ENCODE results near the gene LGALS8.

The LGALS8 gene

GRCh38 chr1:236543065-236543669 is 19.4 kb downstream of the LGALS8 start:
- H3K9me3 ChIP-seq (ENCODE audit: severe bottlenecking): no peaks in the 10 kb centered on the region

GRCh38 chr1:236545621-236546169 is 21.9 kb downstream of the LGALS8 start:
- H3K9me3 ChIP-seq (ENCODE audit: severe bottlenecking): no peaks in the 10 kb centered on the region
- no peak overlapping the region for H3K4me3 ChIP-seq (ENCODE audit: severe bottlenecking)
- no peak overlapping the region for H3K27ac ChIP-seq (ENCODE audit: poor library complexity, severe bottlenecking)
- H3K4me1 ChIP-seq (ENCODE audit: insufficient read depth, poor library complexity, severe bottlenecking): no peaks in the 10 kb centered on the region
- no peak for DNase-seq (ENCODE audit: low spot score)
- peaks cover 78% of the 10 kb centered on the region for H3K36me3 ChIP-seq (ENCODE audit: low read depth)
- TF ChIP-seq, protein P1, sequence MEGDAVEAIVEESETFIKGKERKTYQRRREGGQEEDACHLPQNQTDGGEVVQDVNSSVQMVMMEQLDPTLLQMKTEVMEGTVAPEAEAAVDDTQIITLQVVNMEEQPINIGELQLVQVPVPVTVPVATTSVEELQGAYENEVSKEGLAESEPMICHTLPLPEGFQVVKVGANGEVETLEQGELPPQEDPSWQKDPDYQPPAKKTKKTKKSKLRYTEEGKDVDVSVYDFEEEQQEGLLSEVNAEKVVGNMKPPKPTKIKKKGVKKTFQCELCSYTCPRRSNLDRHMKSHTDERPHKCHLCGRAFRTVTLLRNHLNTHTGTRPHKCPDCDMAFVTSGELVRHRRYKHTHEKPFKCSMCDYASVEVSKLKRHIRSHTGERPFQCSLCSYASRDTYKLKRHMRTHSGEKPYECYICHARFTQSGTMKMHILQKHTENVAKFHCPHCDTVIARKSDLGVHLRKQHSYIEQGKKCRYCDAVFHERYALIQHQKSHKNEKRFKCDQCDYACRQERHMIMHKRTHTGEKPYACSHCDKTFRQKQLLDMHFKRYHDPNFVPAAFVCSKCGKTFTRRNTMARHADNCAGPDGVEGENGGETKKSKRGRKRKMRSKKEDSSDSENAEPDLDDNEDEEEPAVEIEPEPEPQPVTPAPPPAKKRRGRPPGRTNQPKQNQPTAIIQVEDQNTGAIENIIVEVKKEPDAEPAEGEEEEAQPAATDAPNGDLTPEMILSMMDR (IDR thresholded peaks at IDR 0.05; ENCODE audit: poor library complexity, severe bottlenecking): no peak
- H3K27me3 ChIP-seq (ENCODE audit: insufficient read depth, poor library complexity, severe bottlenecking): no peaks in the 10 kb centered on the region
- no peak for ATAC-seq (ENCODE audit: low read depth)

More at GRCh38 chr1:236543065-236543669, 19.4 kb downstream of the LGALS8 start:
- H3K27me3 ChIP-seq (ENCODE audit: insufficient read depth, poor library complexity, severe bottlenecking): no peaks in the 10 kb centered on the region
- H3K36me3 ChIP-seq (ENCODE audit: low read depth): peaks cover 68% of the 10 kb centered on the region
- no peaks in the 10 kb centered on the region for H3K4me1 ChIP-seq (ENCODE audit: insufficient read depth, poor library complexity, severe bottlenecking)
- ATAC-seq (ENCODE audit: low read depth): no peak
- H3K27ac ChIP-seq (ENCODE audit: poor library complexity, severe bottlenecking): no peak overlapping the region
- TF ChIP-seq, protein P1 (IDR thresholded peaks at IDR 0.05; ENCODE audit: poor library complexity, severe bottlenecking): no peak
- no peak for DNase-seq (ENCODE audit: low spot score)
- H3K4me3 ChIP-seq (ENCODE audit: severe bottlenecking): no peak overlapping the region

DNA sequence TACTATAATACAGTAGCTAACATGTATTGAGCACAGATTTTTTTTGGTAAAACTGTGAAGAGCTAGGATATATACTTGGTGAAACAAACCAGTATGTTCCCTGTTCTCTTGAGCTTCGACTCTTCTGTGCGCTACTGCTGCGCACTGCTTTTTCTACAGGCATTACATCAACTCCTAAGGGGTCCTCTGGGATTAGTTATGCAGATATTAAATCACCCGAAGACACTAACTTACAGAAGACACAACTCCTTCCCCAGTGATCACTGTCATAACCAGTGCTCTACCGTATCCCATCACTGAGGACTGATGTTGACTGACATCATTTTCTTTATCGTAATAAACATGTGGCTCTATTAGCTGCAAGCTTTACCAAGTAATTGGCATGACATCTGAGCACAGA is 24.7 kb downstream of the LGALS8 start:
- H3K27ac ChIP-seq (ENCODE audit: poor library complexity, severe bottlenecking): no peak overlapping the region
- no peaks in the 10 kb centered on the region for H3K4me1 ChIP-seq (ENCODE audit: insufficient read depth, poor library complexity, severe bottlenecking)
- TF ChIP-seq, protein P1 (IDR thresholded peaks at IDR 0.05; ENCODE audit: poor library complexity, severe bottlenecking): no peak
- ATAC-seq (ENCODE audit: low read depth) (no peak), DNase-seq (ENCODE audit: low spot score) (no peak)
- no peak overlapping the region for H3K4me3 ChIP-seq (ENCODE audit: severe bottlenecking)
- H3K9me3 ChIP-seq (ENCODE audit: severe bottlenecking): no peaks in the 10 kb centered on the region
- H3K36me3 ChIP-seq (ENCODE audit: low read depth): peaks cover 84% of the 10 kb centered on the region
- no peaks in the 10 kb centered on the region for H3K27me3 ChIP-seq (ENCODE audit: insufficient read depth, poor library complexity, severe bottlenecking)

GRCh38 chr1:236550961-236551851 is 27.4 kb downstream of the LGALS8 start:
- Histone ChIP-seq H3K27me3 (ENCODE audit: insufficient read depth, poor library complexity, severe bottlenecking) (no peaks in the 10 kb centered on the region), H3K27ac (ENCODE audit: poor library complexity, severe bottlenecking) (no peak overlapping the region), H3K9me3 (ENCODE audit: severe bottlenecking) (no peaks in the 10 kb centered on the region), H3K4me1 (ENCODE audit: insufficient read depth, poor library complexity, severe bottlenecking) (no peaks in the 10 kb centered on the region), H3K36me3 (ENCODE audit: low read depth) (peaks cover 86% of the 10 kb centered on the region), H3K4me3 (ENCODE audit: severe bottlenecking) (no peak overlapping the region)
- DNase-seq (ENCODE audit: low spot score) (no peak), ATAC-seq (ENCODE audit: low read depth) (no peak)
- TF ChIP-seq, protein P1 (IDR thresholded peaks at IDR 0.05; ENCODE audit: poor library complexity, severe bottlenecking): no peak

All from RWPE2 (cell line).